COLO668 (cell line): Measurements from ENCODE around the gene KCTD13.
"Not testable (repeated sequence)": the region's sequence is repeated elsewhere in the genome, so short reads cannot be mapped to it uniquely, and the experiment has no call there.

ENCODE experiments used
- DNase-seq: peaks from one replicate; lab custom pipeline; 2025; ENCODE audit not compliant: unreplicated experiment; lab: John Stamatoyannopoulos, UW

Gene KCTD13

GRCh38 chr16:29908719-29909220 is 17.3 kb downstream of the KCTD13 start:
- DNase-seq: no peak

DNA sequence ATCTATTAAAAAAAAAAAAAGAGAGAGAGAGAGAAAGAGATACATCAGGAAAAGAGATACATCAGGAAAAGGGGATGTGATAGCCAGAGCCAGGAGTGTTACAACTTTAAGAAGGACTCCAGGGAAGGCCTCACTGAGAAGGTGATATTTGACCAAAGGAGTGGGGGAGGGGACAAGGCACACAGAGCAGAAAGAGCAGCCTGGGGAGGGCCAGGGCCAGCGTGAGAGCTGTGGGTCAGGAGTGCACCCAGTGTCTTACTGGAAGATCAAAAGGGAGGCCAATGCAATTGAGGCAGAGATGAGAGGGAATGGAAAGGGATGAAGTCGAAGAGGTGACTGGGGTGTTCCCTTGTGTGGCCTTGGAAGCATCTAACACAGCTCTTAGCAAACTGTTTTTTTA is 18.1 kb downstream of the KCTD13 start:
- no peak for DNase-seq

DNA sequence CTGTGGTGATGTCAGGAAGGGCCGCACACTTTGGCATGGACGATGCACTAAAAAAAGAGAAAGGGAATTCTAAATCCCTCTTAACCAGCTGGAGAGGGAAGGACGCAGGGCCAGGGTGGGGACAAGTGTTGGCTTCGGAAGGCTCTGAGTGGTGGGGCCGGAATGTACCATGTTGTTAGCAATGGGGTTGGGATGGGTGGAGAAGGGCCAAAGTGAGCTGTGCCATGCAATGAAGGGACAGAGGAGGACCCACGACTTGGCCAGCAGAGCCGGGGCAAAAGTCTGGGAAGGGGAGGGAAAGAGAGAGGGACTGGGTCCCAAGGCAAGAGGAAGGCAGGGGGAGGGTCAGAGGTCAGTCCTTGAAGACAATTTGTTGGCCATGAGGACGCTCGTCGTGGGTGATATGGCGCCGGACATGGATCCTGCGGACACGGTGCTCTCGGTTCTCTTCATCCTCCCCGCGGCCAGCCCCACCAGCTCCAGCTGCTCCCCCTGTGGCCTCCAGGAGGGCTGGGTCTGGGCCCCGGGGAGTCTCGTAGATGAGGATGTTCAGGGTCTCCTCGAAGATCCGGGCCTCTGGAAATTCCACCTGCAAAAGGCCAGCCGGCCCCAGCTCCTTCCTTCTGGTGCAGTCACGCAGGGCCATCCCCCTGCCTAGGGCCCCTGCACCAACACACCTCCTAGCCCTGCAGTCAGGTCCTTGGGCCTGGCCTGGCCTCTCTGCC is 19.3 kb downstream of the KCTD13 start:
- no peak for DNase-seq

DNA sequence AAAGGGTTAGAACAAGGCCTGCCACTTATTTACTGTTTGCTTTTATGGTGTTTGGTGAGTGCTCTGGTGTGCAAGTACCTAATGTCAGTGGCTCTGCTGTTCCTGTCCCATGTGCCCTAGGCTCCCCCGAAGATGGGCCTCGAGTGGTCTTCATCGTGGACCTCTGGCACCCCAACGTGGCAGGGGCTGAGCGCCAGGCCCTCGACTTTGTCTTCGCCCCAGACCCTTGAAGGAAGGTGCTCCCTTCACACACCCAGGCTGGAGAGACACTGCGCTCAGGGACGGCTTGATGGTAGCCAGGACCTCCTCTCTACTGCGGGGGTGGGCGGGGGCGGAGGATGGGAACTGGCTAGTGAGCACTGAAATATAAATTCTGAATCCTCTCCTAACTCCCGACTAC is 20.4 kb downstream of the KCTD13 start:
- DNase-seq: no peak

DNA sequence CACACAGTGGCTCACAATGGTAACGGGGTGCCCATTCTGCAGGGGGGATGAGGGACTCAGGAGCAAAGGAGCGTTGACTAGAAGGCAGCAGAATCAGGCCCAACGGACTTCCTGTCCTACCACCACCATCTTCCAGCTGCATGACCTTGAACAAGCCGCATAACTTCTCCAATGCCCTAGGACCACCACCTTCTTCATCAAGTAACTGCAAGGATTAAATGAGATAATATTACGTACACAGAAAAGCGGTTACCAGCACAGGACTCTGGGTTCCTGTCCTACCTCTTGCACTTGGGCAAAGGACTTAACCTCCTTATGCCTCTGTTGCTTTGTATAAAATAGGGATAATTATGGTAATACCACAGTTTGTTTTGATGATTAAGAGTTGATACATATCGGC is 21.1 kb downstream of the KCTD13 start:
- no peak for DNase-seq

- no peak for DNase-seq
Observed at GRCh38 chr16:29903590-29903989, 22.4 kb downstream of the KCTD13 start.

DNA sequence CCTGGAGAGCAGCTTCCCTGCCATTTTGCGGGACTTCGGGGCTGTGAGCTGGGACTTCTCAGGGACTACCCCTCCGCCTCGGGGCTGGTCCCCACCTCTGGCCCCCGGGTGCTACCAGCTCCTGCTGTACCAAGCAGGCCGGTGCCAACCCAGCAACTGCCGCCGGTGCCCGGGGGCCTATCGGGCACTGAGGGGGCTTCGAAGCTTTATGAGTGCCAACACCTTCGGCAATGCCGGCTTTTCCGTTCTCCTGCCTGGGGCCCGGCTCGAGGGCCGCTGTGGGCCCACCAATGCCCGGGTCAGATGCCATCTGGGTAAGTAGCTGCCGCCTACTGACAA is 24.4 kb downstream of the KCTD13 start:
- peak; percentile 32 for DNase-seq

DNA sequence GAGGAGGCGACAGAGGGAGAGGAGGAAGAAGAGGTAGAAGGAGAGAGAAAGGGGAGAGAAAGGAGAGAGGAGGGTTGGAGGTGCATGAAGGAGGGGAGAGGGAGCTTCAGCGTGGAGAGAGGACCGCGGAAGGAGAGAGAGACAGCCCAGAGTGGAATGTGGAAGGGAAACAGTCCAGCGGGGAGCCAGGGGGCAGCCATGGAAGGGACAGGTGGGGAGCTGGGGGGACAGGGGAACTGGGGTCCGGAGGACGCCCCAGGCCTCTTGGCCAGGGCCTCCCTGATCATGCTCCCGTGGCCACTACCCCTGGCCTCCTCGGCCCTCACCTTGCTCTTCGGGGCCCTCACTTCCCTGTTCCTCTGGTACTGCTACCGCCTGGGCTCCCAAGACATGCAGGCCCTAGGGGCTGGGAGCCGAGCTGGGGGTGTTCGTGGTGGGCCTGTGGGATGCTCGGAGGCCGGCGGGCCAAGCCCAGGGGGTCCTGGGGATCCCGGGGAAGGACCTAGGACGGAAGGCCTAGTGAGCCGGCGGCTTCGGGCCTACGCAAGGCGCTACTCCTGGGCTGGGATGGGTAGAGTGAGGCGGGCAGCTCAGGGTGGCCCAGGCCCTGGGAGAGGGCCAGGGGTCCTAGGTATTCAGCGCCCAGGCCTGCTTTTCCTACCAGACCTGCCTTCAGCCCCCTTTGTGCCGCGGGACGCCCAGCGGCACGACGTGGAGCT is 25.0 kb downstream of the KCTD13 start:
- DNase-seq: peak; percentile 51

DNA sequence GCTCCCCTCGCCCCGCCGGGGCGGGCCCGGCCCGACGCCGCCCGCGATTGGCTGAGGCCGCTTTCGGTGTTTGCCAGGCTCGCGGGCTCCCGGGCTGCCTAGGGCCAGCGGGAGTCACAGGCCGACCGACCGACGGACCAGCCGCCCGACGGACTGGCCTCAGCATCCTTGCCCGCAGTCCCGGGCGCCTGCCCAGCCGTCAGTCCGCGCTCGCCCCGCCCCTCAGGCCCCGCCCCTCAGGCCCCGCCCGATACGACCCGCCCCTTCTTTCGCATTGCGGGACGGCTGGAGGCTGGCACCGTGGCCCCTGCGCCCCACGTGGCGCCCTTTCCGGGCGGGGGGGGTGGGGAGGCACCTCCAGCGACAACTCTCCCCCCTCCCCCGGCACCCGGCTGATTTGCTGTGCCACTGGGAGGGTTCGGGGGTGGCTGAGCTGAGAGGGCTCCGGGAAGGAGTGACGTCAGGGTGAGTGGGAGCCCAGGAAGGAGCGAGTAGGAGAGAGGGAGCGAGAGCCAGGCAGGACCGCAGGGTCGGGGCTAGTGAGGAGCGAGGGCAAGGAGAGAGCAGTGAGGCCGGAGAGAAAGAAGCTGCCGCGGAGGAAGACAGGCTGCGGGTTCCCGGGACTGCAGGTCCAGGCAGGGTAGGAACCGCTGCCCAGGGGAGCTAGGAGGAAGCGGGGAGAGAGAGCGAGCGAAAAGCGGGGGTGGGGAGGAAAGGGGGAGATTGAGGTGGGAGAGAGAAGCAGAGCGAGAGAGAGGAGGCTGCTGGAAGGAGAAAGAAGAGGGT is 25.7 kb downstream of the KCTD13 start, which contains the start of gene ASPHD1:
TSS of gene ASPHD1 (plus strand) at position 387 of the 786 bp plus-strand sequence. CDS start 484 bp downstream, outside the sequence.
- peak; percentile 88 for DNase-seq

GRCh38 chr16:29899516-29900101 is 26.4 kb downstream of the KCTD13 start, which contains the start of gene SEZ6L2:
Gene SEZ6L2, minus strand, starts transcription at chr16:29899550. Its CDS starts 531 bp downstream, at chr16:29899019.
- peak; percentile 95 for DNase-seq

DNA sequence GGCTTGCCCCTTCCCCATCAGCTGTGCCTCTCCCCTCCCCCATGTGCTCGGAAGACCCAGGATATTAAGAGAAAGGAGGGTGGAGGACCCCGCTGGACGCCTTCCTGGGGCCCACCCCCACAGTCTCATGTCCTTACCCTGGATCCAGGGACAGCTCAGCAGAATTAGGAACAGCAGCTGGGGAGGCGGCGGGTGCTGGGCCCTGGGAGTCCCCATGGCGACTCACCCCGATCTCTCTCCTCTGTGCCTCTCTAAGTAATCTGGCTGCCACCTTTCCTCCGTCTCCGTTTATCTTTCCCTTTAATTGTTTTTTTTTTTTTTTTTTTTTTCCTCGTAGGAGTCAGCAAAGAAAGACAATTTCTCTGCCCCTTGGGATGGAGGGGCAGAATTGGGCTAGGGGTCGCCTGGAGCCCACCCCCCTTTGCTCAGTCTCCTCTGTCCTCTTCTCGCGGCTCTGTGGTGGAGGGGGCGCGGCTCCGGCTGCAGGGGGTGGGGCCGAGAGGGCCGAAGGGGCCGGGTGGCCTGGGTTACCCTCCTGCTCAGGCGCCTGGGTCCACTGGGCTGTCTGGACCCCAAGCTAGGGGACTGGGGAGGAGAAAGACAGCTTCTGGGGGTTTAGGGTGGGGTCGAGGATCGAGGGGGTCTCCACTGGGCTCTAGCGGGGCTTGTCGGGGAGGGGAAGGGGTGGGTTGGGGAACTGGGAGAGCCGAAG is 27.1 kb downstream of the KCTD13 start:
- DNase-seq: peak; percentile 80

DNA sequence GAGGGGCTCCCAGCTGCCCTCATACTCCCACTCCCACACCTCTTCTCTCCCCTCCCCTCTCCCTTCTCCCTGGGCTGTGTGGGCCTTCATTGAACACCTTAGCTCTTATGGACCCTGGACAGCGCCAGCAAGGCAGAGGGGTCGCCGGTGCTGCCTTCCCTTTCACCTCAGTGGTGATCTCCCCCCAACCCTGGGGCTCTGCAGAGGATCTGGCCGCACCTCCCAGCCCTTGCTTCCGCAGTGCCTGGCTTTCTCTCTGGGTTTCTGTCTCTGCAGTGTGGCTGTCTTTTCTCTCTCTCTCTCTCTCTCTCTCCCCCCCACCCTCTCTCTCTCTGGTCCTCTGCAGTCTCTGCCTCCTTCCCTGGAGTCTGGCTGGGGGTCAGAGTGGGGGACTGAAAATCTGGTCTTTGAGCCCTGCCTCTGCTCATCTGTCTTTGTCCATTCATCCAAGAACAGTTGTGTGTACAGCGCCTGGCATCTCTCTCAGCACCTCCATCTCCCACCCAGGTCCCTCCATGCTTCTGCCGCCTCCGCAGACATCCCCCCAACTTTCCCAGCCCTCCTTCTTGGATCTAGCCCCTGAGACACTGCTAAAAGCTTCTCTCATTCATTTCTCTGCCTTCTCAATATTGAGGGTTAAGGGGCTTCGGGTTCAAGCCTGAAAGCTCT is 27.8 kb downstream of the KCTD13 start:
- DNase-seq: no peak

DNA sequence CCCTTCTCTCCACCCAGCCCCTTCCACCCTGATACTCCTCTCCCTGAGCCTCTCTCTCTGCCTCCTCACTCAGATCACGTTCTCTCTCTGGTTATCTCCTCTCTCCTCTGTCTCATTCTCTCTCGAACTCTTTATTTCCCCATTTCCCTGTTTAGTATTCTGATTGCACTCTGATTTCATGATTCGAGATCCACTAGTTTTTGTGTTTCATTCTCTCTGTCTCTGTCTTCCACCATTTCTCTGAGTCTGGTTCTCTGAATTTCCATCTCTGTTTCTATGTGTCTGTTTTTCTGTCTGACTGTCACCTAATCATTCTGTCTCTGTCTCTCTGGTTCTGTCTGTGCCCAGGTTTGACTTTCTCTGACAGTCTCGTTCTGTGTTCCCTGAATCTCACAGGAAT is 28.7 kb downstream of the KCTD13 start:
- DNase-seq: no peak

GRCh38 chr16:29896841-29897240 is 29.2 kb downstream of the KCTD13 start:
- no peak for DNase-seq

DNA sequence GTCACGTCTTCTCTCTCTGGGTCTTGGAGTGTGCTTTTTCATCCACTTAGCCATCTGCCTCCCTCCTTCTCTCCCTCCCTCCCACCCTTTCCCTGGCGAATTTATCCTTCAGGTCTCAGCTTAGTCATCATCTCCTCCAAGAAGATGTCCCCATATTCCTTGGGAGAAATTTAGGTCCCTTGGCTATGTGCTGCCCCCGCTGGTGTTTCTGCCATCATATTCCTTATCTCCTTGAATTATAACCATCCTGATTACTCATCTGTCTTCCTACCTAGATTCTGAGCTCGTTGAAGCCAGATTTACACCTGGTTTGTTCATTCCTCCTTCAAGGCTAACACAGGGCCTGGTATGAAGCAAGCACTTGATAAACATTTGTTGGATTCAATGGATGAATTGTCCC is 31.7 kb downstream of the KCTD13 start:
- no peak for DNase-seq

GRCh38 chr16:29893553-29893952 is 32.5 kb downstream of the KCTD13 start:
- DNase-seq: no peak

GRCh38 chr16:29892458-29892813 is 33.6 kb downstream of the KCTD13 start:
- no peak for DNase-seq

DNA sequence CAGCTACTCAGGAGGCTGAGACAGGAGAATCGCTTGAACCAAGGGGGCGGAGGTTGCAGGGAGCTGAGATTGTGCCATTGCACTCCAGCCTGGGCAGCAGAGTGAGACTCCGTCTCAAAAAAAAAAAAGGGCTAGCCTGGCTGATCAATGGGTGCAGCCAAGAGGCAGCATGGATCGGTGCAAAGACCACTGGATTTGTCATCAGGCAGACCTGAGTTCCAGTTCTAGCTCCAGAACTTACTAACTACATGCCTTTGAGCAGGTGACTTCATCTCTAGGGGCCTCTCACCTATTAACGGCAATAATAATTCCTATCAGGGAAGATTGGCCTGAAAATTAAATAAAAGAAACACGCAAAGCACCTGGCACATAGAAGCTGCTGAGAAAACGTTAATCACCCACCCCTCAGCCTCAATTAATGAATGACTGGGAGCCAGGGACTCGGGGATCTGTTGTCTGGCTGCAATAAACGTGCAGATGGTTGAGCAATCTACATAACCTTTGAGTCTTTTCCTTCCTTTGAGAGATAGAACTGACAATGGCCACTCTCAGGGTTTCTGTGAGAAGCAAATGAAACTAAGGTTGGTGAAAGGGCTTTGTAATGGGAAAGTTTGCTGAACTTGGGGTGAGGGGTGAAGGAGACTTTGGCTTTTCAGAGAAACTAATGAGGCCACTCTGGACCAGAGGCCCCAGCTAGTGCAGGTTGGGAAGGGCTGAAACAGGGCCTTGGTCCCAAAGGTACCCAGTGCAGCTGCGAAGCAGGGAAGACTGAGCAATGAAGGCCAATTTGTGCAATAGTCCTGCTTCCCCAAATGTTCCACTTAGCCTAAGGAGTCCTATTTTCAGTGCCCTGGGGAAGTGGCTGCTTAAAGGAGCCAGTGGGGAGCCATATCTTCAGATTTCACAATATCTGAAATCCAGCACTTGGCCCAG is 34.2 kb downstream of the KCTD13 start:
- DNase-seq: no peak

- DNase-seq: not testable (repeated sequence)
Observed at GRCh38 chr16:29889372-29889771, 36.7 kb downstream of the KCTD13 start.
